H1 (cell line): ENCODE measurements around the gene PTPRJ. TPM values are rescaled to one million over a fixed set of nuclear protein-coding genes. Genes with fewer than 3 reads are reported as not detected.

Experiments
- CTCF ChIA-PET: fragments of 300-600 bp; sonication (Branson Sonifier 250); formaldehyde crosslinking; loops from one replicate; lab custom pipeline; 2021; ENCODE audit not compliant: partially characterized antibody; lab: Charles Lee
- POLR2A ChIA-PET: fragments of 300-600 bp; sonication (Branson Sonifier 250); formaldehyde crosslinking; loops from one replicate; lab custom pipeline; 2021; ENCODE audit warnings: inconsistent platforms; ENCODE audit not compliant: partially characterized antibody; lab: Charles Lee
- DNase-seq, 2 experiments: peaks; one replicate each; pipeline versions ENCODE4 v3.0.0 to v3.0.0-alpha.2; 2010 to 2022; ENCODE audit warnings: low spot score in 2 of 2, low read depth in 1 of 2, mixed read lengths in 1 of 2
- FAIRE-seq: peaks from 2 replicates; lab custom pipeline; 2011; peaks lifted over from hg19 to GRCh38; lab: Jason Lieb, UNC
- H2AFZ ChIP-seq: 2 replicates; pipeline ENCODE4 v1.8.1; 2012; ENCODE audit warnings: low read length, inconsistent platforms
- H2AK5ac ChIP-seq: 2 replicates; pipeline ENCODE4 v1.6.1; 2013; ENCODE audit warnings: low read depth, low read length
- H2BK120ac ChIP-seq: replicated peaks from 2 replicates; pipeline ENCODE3; 2013; ENCODE audit warnings: low read depth, low read length, inconsistent platforms
- H2BK12ac ChIP-seq: 2 replicates; pipeline ENCODE4 v1.6.1; 2013; ENCODE audit warnings: low read depth, low read length
- H2BK15ac ChIP-seq: 2 replicates; pipeline ENCODE4 v1.6.1; 2013; ENCODE audit warnings: low read length
- H2BK20ac ChIP-seq: 2 replicates; pipeline ENCODE4 v1.6.1; 2013; ENCODE audit warnings: low read length
- H2BK5ac ChIP-seq: 2 replicates; pipeline ENCODE4 v1.6.1; 2013; ENCODE audit warnings: low read depth, low read length
- H3K14ac ChIP-seq: 2 replicates; pipeline ENCODE4 v1.6.1; 2013; ENCODE audit warnings: inconsistent platforms; ENCODE audit not compliant: insufficient read length
- H3K18ac ChIP-seq: 2 replicates; pipeline ENCODE4 v1.6.1; 2013; ENCODE audit warnings: low read length; ENCODE audit errors: extremely low read depth
- H3K23ac ChIP-seq: 2 replicates; pipeline ENCODE4 v1.6.1; 2013; ENCODE audit warnings: inconsistent platforms; ENCODE audit not compliant: insufficient read length
- H3K23me2 ChIP-seq: 2 replicates; pipeline ENCODE4 v1.6.1; 2013; ENCODE audit warnings: low read depth, low read length
- H3K27ac ChIP-seq: 2 replicates; pipeline ENCODE4 v1.6.1; 2011; ENCODE audit warnings: low read depth, low read length, inconsistent platforms
- H3K27me3 ChIP-seq, 4 experiments: replicated peaks in 1 of 4; 1 replicate in 1 of 4; 2 replicates in 3 of 4; pipeline versions ENCODE4 v1.6.1 to v1.8.1; 2011 to 2013; ENCODE audit warnings: low read length in 3 of 4, mild to moderate bottlenecking in 3 of 4, inconsistent platforms in 2 of 4, mixed read lengths in 2 of 4, moderate library complexity in 1 of 4; ENCODE audit not compliant: control insufficient read depth in 3 of 4, insufficient read depth in 3 of 4; ENCODE audit errors: extremely low read depth in 1 of 4
- H3K36me3 ChIP-seq, 4 experiments: 2 replicates each; pipeline versions ENCODE4 v1.6.1 to v1.8.1; 2011 to 2013; ENCODE audit warnings: mild to moderate bottlenecking in 4 of 4, low read length in 3 of 4, moderate library complexity in 2 of 4, control low read depth in 1 of 4, inconsistent platforms in 1 of 4; ENCODE audit not compliant: insufficient read depth in 4 of 4, control insufficient read depth in 2 of 4
- H3K4ac ChIP-seq: replicated peaks from 2 replicates; pipeline ENCODE3; 2013; ENCODE audit warnings: low read length, low read depth, mixed read lengths, inconsistent platforms; ENCODE audit not compliant: insufficient read length
- H3K4me1 ChIP-seq, 4 experiments: replicated peaks in 1 of 4; 1 replicate in 1 of 4; 2 replicates in 3 of 4; pipeline versions ENCODE4 v1.6.1 to v1.8.1; 2011 to 2013; ENCODE audit warnings: low read length in 3 of 4, inconsistent platforms in 2 of 4, mixed read lengths in 1 of 4; ENCODE audit not compliant: insufficient read depth in 4 of 4, control insufficient read depth in 3 of 4
- H3K4me2 ChIP-seq, 2 experiments: 2 replicates each; pipeline versions ENCODE4 v1.6.1 to v1.8.1; 2011 to 2013; ENCODE audit warnings: low read depth in 2 of 2, low read length in 2 of 2, control low read depth in 1 of 2, inconsistent platforms in 1 of 2, mild to moderate bottlenecking in 1 of 2; ENCODE audit not compliant: insufficient read depth in 1 of 2
- H3K4me3 ChIP-seq, 4 experiments: fragments of 200-600, 300-600 bp in 1 of 4; sonication (generic), shearing (Covaris generic), sonication (Bioruptor Twin) in 1 of 4; 2 replicates each; pipeline versions ENCODE4 v1.5.1 to v1.8.1; 2011 to 2016; ENCODE audit warnings: low read length in 4 of 4, low read depth in 3 of 4, control low read depth in 2 of 4, inconsistent platforms in 2 of 4, mild to moderate bottlenecking in 2 of 4, mixed read lengths in 1 of 4, moderate library complexity in 1 of 4; ENCODE audit not compliant: insufficient read depth in 2 of 4; ENCODE audit errors: extremely low read depth in 1 of 4
- H3K56ac ChIP-seq: replicated peaks from 2 replicates; pipeline ENCODE3; 2013; ENCODE audit warnings: low read depth, mild to moderate bottlenecking, mixed read lengths, low read length, inconsistent platforms; ENCODE audit not compliant: insufficient read length
- H3K79me1 ChIP-seq: 2 replicates; pipeline ENCODE4 v1.6.1; 2013; ENCODE audit warnings: low read depth, low read length, control low read depth
- H3K79me2 ChIP-seq, 2 experiments: 2 replicates each; pipeline versions ENCODE4 v1.6.1 to v1.8.1; 2012 to 2013; ENCODE audit warnings: low read length in 2 of 2, mild to moderate bottlenecking in 2 of 2, inconsistent platforms in 1 of 2; ENCODE audit not compliant: insufficient read depth in 2 of 2, control insufficient read depth in 1 of 2
- H3K9ac ChIP-seq, 4 experiments: replicated peaks in 1 of 4; 1 replicate in 1 of 4; 2 replicates in 3 of 4; pipeline versions ENCODE4 v1.6.1 to v1.8.1; 2011 to 2013; ENCODE audit warnings: low read depth in 3 of 4, low read length in 3 of 4, control low read depth in 2 of 4, mild to moderate bottlenecking in 2 of 4, moderate library complexity in 2 of 4, inconsistent platforms in 1 of 4; ENCODE audit errors: extremely low read depth in 1 of 4
- H3K9me3 ChIP-seq, 2 experiments: 2 replicates each; pipeline versions ENCODE4 v1.6.1 to v1.8.1; 2012 to 2013; ENCODE audit warnings: mild to moderate bottlenecking in 2 of 2, moderate library complexity in 2 of 2, control low read depth in 1 of 2, inconsistent platforms in 1 of 2, low read depth in 1 of 2, low read length in 1 of 2, mixed read lengths in 1 of 2; ENCODE audit not compliant: insufficient read depth in 2 of 2
- H4K20me1 ChIP-seq, 2 experiments: replicated peaks in 1 of 2; 2 replicates each; pipeline versions ENCODE3 to v1.8.1; 2011 to 2013; ENCODE audit warnings: inconsistent platforms in 2 of 2, low read length in 2 of 2, mild to moderate bottlenecking in 1 of 2; ENCODE audit not compliant: insufficient read depth in 2 of 2, control insufficient read depth in 1 of 2
- H4K5ac ChIP-seq: 2 replicates; pipeline ENCODE4 v1.6.1; 2013; ENCODE audit warnings: low read length, low read depth, mixed read lengths, inconsistent platforms; ENCODE audit not compliant: insufficient read length
- H4K8ac ChIP-seq: 2 replicates; pipeline ENCODE4 v1.8.0; 2013; ENCODE audit warnings: mild to moderate bottlenecking, moderate library complexity, low read length, inconsistent platforms; ENCODE audit not compliant: insufficient read depth; ENCODE audit errors: extremely low read depth
- H4K91ac ChIP-seq: replicated peaks from 2 replicates; pipeline ENCODE3; 2013; ENCODE audit warnings: low read length, mixed read lengths, inconsistent platforms; ENCODE audit not compliant: insufficient read length
- ASH2L ChIP-seq: fragments of 200-600, 300-600 bp; sonication (generic); IDR thresholded peaks from one replicate; pipeline ENCODE4 v1.7.1; 2017; ENCODE audit warnings: low read length
- ATF3 ChIP-seq: IDR thresholded peaks from 2 replicates; pipeline ENCODE4 v1.6.1; 2011; ENCODE audit warnings: low read depth, mild to moderate bottlenecking, low read length; ENCODE audit not compliant: insufficient read depth
- CHD2 ChIP-seq: IDR thresholded peaks from 2 replicates; pipeline ENCODE4 v1.6.1; 2012; ENCODE audit warnings: low read length, improper control_type of control experiment
- CTCF ChIP-seq, 3 experiments: IDR thresholded peaks; 1 replicate in 2 of 3; 2 replicates in 1 of 3; pipeline versions ENCODE4 v1.5.1 to v1.6.1; 2011; ENCODE audit warnings: low read length in 3 of 3, mild to moderate bottlenecking in 3 of 3, inconsistent platforms in 2 of 3, low read depth in 1 of 3, moderate library complexity in 1 of 3; ENCODE audit not compliant: insufficient read depth in 1 of 3; ENCODE audit errors: control extremely low read depth in 1 of 3
- HDAC6 ChIP-seq: IDR thresholded peaks from one replicate; pipeline ENCODE4 v1.7.1; 2012; ENCODE audit warnings: low read depth, mild to moderate bottlenecking, inconsistent platforms, low read length, moderate library complexity
- NANOG ChIP-seq: IDR thresholded peaks from 2 replicates; pipeline ENCODE4 v1.6.1; 2011; ENCODE audit warnings: low read length, low read depth, mild to moderate bottlenecking, inconsistent platforms; ENCODE audit not compliant: insufficient read depth, poor library complexity, severe bottlenecking
- PHF8 ChIP-seq: fragments of 200-600 bp; sonication (generic); conservative IDR thresholded peaks from 2 replicates; pipeline ENCODE4 v1.7.1; 2012; ENCODE audit warnings: low read depth, mild to moderate bottlenecking, inconsistent platforms, low read length, moderate library complexity
- RFX5 ChIP-seq: IDR thresholded peaks from 2 replicates; pipeline ENCODE4 v1.6.1; 2011; ENCODE audit warnings: low read depth, low read length, improper control_type of control experiment, borderline replicate concordance
- SP2 ChIP-seq: IDR thresholded peaks from 2 replicates; pipeline ENCODE4 v1.6.1; 2012; ENCODE audit warnings: mild to moderate bottlenecking, low read length, inconsistent platforms
- TCF12 ChIP-seq: IDR thresholded peaks from 2 replicates; pipeline ENCODE4 v1.6.1; 2011; ENCODE audit warnings: low read depth, mild to moderate bottlenecking, low read length
- WGBS, 2 experiments: shearing (Covaris generic) in 1 of 2; methylation state at CpG; one replicate each; pipeline versions ENCODE4 v1.1.6 to v1.1.7; 2013 to 2015; ENCODE audit warnings: low lambda C conversion rate in 2 of 2, mixed read lengths in 2 of 2, inconsistent platforms in 1 of 2, low coverage in 1 of 2, missing lambda C conversion rate in 1 of 2; ENCODE audit not compliant: insufficient replicate concordance in 2 of 2, insufficient coverage in 1 of 2, insufficient read length in 1 of 2; ENCODE audit errors: extremely low coverage in 1 of 2, missing lambda C conversion rate in 1 of 2; 5-methylcytosine and 5-hydroxymethylcytosine counted together
- polyA plus RNA-seq, 7 experiments: library from polyadenylated mRNA; depleted of rRNA in 3 of 7; stranded (reverse) in 5 of 7; unstranded in 2 of 7; fragments of >200 nt in 5 of 7; fragments of 200-250 nt in 2 of 7; gene quantifications; 1 replicate in 5 of 7; 2 replicates in 1 of 7; 4 replicates in 1 of 7; pipeline versions ENCODE4 v1.2.1 to v1.2.3, GENCODE V29; 2011 to 2013; ENCODE audit warnings: missing spikeins in 2 of 7, mixed read lengths in 2 of 7
- total RNA-seq: library from RNA; stranded (reverse); fragmentation: NEBNext Ultra II Directional; extraction: Animal tissue kit (Norgen Biotek cat#: 25700); gene quantifications from 2 replicates; pipeline ENCODE4 v1.2.1, GENCODE V29; 2021

PTPRJ gene
- total and polyA plus RNA-seq, 2 of the 8 experiments (the other 6 are each of a cell fraction or from before 2014, with no cell fraction given) = 4.4 to 22.6 TPM

GRCh38 chr11:48182860-48183526 lies 202.6 kb downstream of the PTPRJ start:
- Histone ChIP-seq H3K9me3 (peaks cover 32 to 51% of the 10 kb centered on the region in 2 experiments), H3K4me1 (no peaks in the 10 kb centered on the region)
- TF ChIP-seq TCF12 (no peak), CHD2 (no peak), HDAC6 (no peak), RFX5 (no peak), CTCF (IDR thresholded peaks at IDR 0.05; ENCODE audit: control extremely low read depth in 1 of 3, insufficient read depth in 1 of 3, low read depth in 1 of 3, low read length in 3 of 3) (no peak), SP2 (no peak), NANOG (no peak), PHF8 (no peak), ATF3 (no peak), ASH2L (no peak)

More at GRCh38 chr11:48182860-48183526, 202.6 kb downstream of the PTPRJ start:
- Histone ChIP-seq H3K79me2 (no peaks in the 10 kb centered on the region), H3K56ac (no peak overlapping the region), H3K4me3 (no peak overlapping the region), H3K18ac (no peak overlapping the region), H4K5ac (no peak overlapping the region), H3K23me2 (no peaks in the 10 kb centered on the region), H4K8ac (no peak overlapping the region), H3K4ac (no peak overlapping the region), H2AK5ac (no peak overlapping the region), H2BK20ac (no peak overlapping the region), H4K91ac (no peak overlapping the region), H2BK120ac (no peak overlapping the region), H3K27ac (no peak overlapping the region), H2BK12ac (no peak overlapping the region), H3K4me2 (no peak overlapping the region), H3K14ac (no peak overlapping the region), H2AFZ (no peak overlapping the region), H4K20me1 (no peaks in the 10 kb centered on the region), H3K9ac (no peak overlapping the region), H3K27me3 (peaks cover 0 to 1% (median 0%) of the 10 kb centered on the region in 4 experiments; a peak in 2 of 7 replicates), H2BK15ac (no peak overlapping the region), H2BK5ac (no peak overlapping the region), H3K23ac (no peak overlapping the region), H3K79me1 (no peaks in the 10 kb centered on the region), H3K36me3 (no peaks in the 10 kb centered on the region)
- ChIA-PET POLR2A (no interaction called here), CTCF (no interaction called here)
- 71% methylated on average over 4 of the region's 4 CpGs; no CpG with 5 or more reads in 1 of the 2 experiments for WGBS, 2 experiments
- no peak for DNase-seq
- FAIRE-seq = no peak
